ENCODE data around the gene KRTAP1-1.
"Not testable (repeated sequence)": the region's sequence is repeated elsewhere in the genome, so short reads cannot be mapped to it uniquely, and the experiment has no call there.

KRTAP1-1 gene, protein sequence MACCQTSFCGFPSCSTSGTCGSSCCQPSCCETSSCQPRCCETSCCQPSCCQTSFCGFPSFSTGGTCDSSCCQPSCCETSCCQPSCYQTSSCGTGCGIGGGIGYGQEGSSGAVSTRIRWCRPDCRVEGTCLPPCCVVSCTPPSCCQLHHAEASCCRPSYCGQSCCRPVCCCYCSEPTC

GRCh38 chr17:41040783-41041571, at the start of gene KRTAP1-1:
KRTAP1-1 (minus strand) TSS chr17:41041450; CDS start chr17:41041397, 53 bp downstream.
- DNase-seq: not testable (repeated sequence)

- DNase-seq: not testable (repeated sequence)
Observed at GRCh38 chr17:41088760-41089352, 47.6 kb upstream of the KRTAP1-1 start.

- DNase-seq: not testable (repeated sequence)
Observed at GRCh38 chr17:41084100-41084856, 43.0 kb upstream of the KRTAP1-1 start, which contains the start of gene KRTAP4-7. KRTAP4-7 (plus strand) TSS chr17:41084150; CDS start chr17:41084207, 57 bp downstream.

- not testable (repeated sequence) for DNase-seq
Observed at GRCh38 chr17:41083427-41083826, 42.2 kb upstream of the KRTAP1-1 start.

GRCh38 chr17:41082626-41083025, 41.4 kb upstream of the KRTAP1-1 start:
- DNase-seq: no peak

- DNase-seq: no peak
Observed at GRCh38 chr17:41076788-41077187, 35.5 kb upstream of the KRTAP1-1 start.

- no peak for DNase-seq
Observed at GRCh38 chr17:41073676-41074075, 32.4 kb upstream of the KRTAP1-1 start.

GRCh38 chr17:41071606-41072360, 30.5 kb upstream of the KRTAP1-1 start:
- no peak for DNase-seq

GRCh38 chr17:41069031-41069430, 27.8 kb upstream of the KRTAP1-1 start:
- no peak for DNase-seq

- no peak for DNase-seq
Observed at GRCh38 chr17:41067281-41067680, 26.0 kb upstream of the KRTAP1-1 start.

- DNase-seq: no peak
Observed at GRCh38 chr17:41065829-41066624, 24.8 kb upstream of the KRTAP1-1 start, which contains the start of gene KRTAP2-4. KRTAP2-4 (minus strand) TSS chr17:41065879; CDS start chr17:41065845, 34 bp downstream.

GRCh38 chr17:41065016-41065689, 23.9 kb upstream of the KRTAP1-1 start:
- DNase-seq: not testable (repeated sequence)

DNA sequence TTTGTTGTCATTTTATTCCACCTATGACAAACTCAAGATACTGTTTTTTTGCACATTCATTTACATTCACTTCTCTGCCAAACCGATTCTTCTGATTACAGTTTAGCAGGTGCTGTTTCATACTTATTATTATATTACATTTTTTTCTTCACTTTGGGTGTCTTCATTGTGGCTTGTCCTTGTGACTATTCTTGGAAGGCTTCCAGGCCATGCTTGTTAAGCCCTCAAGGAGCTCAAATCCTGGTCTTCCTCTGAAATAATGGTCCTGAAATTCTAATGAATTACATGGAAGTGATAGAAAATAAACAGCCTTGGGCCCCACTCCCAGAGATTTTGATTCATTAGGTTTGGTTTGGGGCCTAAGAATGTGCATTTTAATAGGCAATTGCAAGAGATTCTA, 23.1 kb upstream of the KRTAP1-1 start:
- DNase-seq: no peak

GRCh38 chr17:41063449-41063848, 22.2 kb upstream of the KRTAP1-1 start:
- DNase-seq: no peak

- no peak for DNase-seq
Observed at GRCh38 chr17:41061964-41062363, 20.7 kb upstream of the KRTAP1-1 start.

- DNase-seq: no peak
Observed at GRCh38 chr17:41060052-41060604, 18.9 kb upstream of the KRTAP1-1 start, which contains the start of gene KRTAP2-3. KRTAP2-3 (minus strand) TSS chr17:41060114; CDS start chr17:41060050, 64 bp downstream.

DNA sequence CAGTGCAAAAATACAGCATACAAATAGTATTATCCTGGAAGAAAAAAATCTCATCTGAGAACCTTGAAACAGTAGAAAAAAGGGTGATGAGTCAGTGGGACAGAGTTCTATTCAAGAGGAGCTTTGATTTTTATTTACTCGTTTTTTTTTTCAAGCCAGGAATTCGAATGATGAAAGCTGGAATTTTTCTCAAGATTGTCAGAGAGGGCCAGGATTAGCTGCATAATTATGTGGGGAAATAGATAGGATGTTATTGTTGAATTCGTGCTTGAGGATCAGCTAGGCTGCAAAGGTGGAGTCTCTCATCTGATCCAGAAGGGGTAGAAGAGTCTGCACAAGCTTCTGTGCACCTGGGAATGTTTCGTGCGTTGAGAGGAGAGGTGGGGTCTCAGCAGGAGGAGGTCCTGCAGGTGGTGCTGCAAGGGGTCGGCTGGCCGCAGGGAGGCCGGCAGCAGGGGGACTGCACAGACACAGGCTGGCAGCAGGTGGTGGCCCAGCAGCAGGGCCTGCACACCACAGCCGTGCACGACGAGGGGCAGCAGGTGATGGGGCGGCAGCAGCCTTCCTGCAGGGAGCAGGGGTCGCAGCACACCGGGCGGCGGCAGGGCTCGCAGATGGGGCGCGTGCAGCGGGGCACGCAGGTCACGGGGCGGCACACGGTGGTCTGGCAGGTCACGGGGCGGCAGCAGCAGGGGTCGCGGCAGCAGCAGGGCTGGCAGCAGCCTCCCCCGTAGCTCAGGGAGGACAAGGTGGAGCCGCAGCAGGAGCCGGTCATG, 18.2 kb upstream of the KRTAP1-1 start:
- DNase-seq: not testable (repeated sequence)

DNA sequence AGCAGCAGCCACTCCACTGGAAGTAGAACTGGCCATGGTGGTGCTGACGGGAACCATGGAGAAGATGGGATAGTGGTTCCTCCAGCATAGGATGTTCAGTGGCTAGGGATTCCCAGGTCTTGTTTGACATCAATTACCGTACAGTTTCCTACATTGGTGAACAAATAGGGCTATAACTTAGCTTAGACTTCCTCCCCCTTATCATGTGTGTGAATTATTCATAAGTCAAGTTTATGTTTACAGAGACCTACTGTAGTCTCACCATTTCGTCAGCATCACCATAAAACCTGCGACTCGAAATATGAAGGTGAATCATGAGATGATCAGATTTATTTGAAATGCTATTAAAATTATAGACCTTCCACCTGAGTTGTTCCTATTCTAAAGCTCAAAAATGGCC, 17.5 kb upstream of the KRTAP1-1 start:
- no peak for DNase-seq

- no peak for DNase-seq
Observed at GRCh38 chr17:41057547-41057946, 16.3 kb upstream of the KRTAP1-1 start.

All from CD4-positive, alpha-beta T cell treated with Interleukin-1 beta for 1 hour (primary cell).